ENCODE measurements around the gene GPR42.
"Not testable (repeated sequence)": the region's sequence is repeated elsewhere in the genome, so short reads cannot be mapped to it uniquely, and the experiment has no call there.

Gene GPR42

GRCh38 chr19:35378356-35378755 is 7.5 kb downstream of the GPR42 start:
- DNase-seq (ENCODE audit: low read depth) = no peak
- H3K4me3 ChIP-seq (ENCODE audit: low read depth, low read length) = no peak overlapping the region
- TF ChIP-seq CTCF (IDR thresholded peaks at IDR 0.05; ENCODE audit: low read depth, low read length) (no peak), MAX (IDR thresholded peaks at IDR 0.05; ENCODE audit: low read depth, low read length) (no peak), MYC (IDR thresholded peaks at IDR 0.05; ENCODE audit: low read depth, low read length) (no peak), POLR2A (IDR thresholded peaks at IDR 0.05; ENCODE audit: extremely low read depth, insufficient read length) (no peak)

- not testable (repeated sequence) for H3K4me3 ChIP-seq (ENCODE audit: low read depth, low read length); DNase-seq (ENCODE audit: low read depth)
These were observed 8.7 kb downstream of the GPR42 start for GRCh38 chr19:35379545-35379944.

- TF ChIP-seq MYC (IDR thresholded peaks at IDR 0.05; ENCODE audit: low read depth, low read length) = no peak
- TF ChIP-seq CTCF (IDR thresholded peaks at IDR 0.05; ENCODE audit: low read depth, low read length) = no peak
- no peak for TF ChIP-seq MAX (IDR thresholded peaks at IDR 0.05; ENCODE audit: low read depth, low read length)
- no peak for TF ChIP-seq POLR2A (IDR thresholded peaks at IDR 0.05; ENCODE audit: extremely low read depth, insufficient read length)
- H3K4me3 ChIP-seq (ENCODE audit: low read depth, low read length) = no peak overlapping the region
- no peak for DNase-seq (ENCODE audit: low read depth)
These were observed 9.1 kb downstream of the GPR42 start for GRCh38 chr19:35379992-35380391.

- no peak for DNase-seq (ENCODE audit: low read depth)
These were observed 9.7 kb downstream of the GPR42 start for GRCh38 chr19:35380450-35381124.

GRCh38 chr19:35381318-35381717 is 10.4 kb downstream of the GPR42 start:
- no peak for DNase-seq (ENCODE audit: low read depth)
- H3K4me3 ChIP-seq (ENCODE audit: low read depth, low read length) = no peak overlapping the region
- no peak for TF ChIP-seq POLR2A (IDR thresholded peaks at IDR 0.05; ENCODE audit: extremely low read depth, insufficient read length)
- no peak for TF ChIP-seq MAX (IDR thresholded peaks at IDR 0.05; ENCODE audit: low read depth, low read length)
- no peak for TF ChIP-seq CTCF (IDR thresholded peaks at IDR 0.05; ENCODE audit: low read depth, low read length)
- no peak for TF ChIP-seq MYC (IDR thresholded peaks at IDR 0.05; ENCODE audit: low read depth, low read length)

More at GRCh38 chr19:35380450-35381124, 9.7 kb downstream of the GPR42 start:
- no peak overlapping the region for H3K4me3 ChIP-seq (ENCODE audit: low read depth, low read length)
- TF ChIP-seq POLR2A (IDR thresholded peaks at IDR 0.05; ENCODE audit: extremely low read depth, insufficient read length) (no peak), MYC (IDR thresholded peaks at IDR 0.05; ENCODE audit: low read depth, low read length) (no peak), CTCF (IDR thresholded peaks at IDR 0.05; ENCODE audit: low read depth, low read length) (no peak), MAX (IDR thresholded peaks at IDR 0.05; ENCODE audit: low read depth, low read length) (no peak)

- TF ChIP-seq MAX (IDR thresholded peaks at IDR 0.05; ENCODE audit: low read depth, low read length) (no peak), CTCF (IDR thresholded peaks at IDR 0.05; ENCODE audit: low read depth, low read length) (no peak), MYC (IDR thresholded peaks at IDR 0.05; ENCODE audit: low read depth, low read length) (no peak), POLR2A (IDR thresholded peaks at IDR 0.05; ENCODE audit: extremely low read depth, insufficient read length) (no peak)
- H3K4me3 ChIP-seq (ENCODE audit: low read depth, low read length) = no peak overlapping the region
- DNase-seq (ENCODE audit: low read depth) = no peak
These were observed 11.1 kb downstream of the GPR42 start for GRCh38 chr19:35381926-35382325.
